ENCODE measurements around the gene DHX32.

GRCh38 chr10:125868372-125868975 lies 12.6 kb downstream of the DHX32 start:
- TF ChIP-seq REST (IDR thresholded peaks at IDR 0.05; ENCODE audit: insufficient read depth in 1 of 2, low read depth in 2 of 2, low read length in 2 of 2): no peak
- no peak for TF ChIP-seq SIN3A (IDR thresholded peaks at IDR 0.05; ENCODE audit: borderline replicate concordance, insufficient read depth, low read length)
- no peak for TF ChIP-seq TAF1 (IDR thresholded peaks at IDR 0.05; ENCODE audit: borderline replicate concordance, insufficient read depth, low read length)
- no peak for TF ChIP-seq POLR2AphosphoS5 (IDR thresholded peaks at IDR 0.05; ENCODE audit: low read depth, low read length)
- no peak for TF ChIP-seq FOXP2 (optimal IDR thresholded peaks at IDR 0.05; ENCODE audit: borderline replicate concordance, extremely low read depth, extremely low read length, insufficient read depth)

Measured in PFSK-1 (cell line).